Psoas muscle (tissue), 8 donors: ENCODE results near the gene PCYOX1L. TPM values are rescaled to one million over a fixed set of nuclear protein-coding genes. Genes with fewer than 3 reads are reported as not detected.

Experiments
- ATAC-seq, 4 donors: fragments of 200-7000 bp; cut with Tn5 transposase; one replicate each; pipeline ENCODE4 v1.9.1; 2020; ENCODE audit warnings: moderate library complexity in 3 of 4, mild to moderate bottlenecking in 2 of 4
- DNase-seq, 2 donors: peaks; one replicate each; pipeline ENCODE4 v3.0.0-alpha.2; 2020
- H3K27ac ChIP-seq: fragments of 200-600 bp; one replicate; pipeline ENCODE4 v1.8.0; 2022
- H3K27me3 ChIP-seq, 3 donors: fragments of 200-600 bp in 1 of 3; one replicate each; pipeline versions ENCODE4 v1.6.1 to v1.8.0; 2013 to 2022; ENCODE audit warnings: low read length in 2 of 3, mild to moderate bottlenecking in 2 of 3, moderate library complexity in 1 of 3; ENCODE audit not compliant: insufficient read depth in 3 of 3
- H3K36me3 ChIP-seq, 2 donors: fragments of 200-600 bp in 1 of 2; one replicate each; pipeline versions ENCODE4 v1.6.1 to v1.8.0; 2013 to 2022; ENCODE audit warnings: low read depth in 1 of 2, mild to moderate bottlenecking in 1 of 2, moderate library complexity in 1 of 2; ENCODE audit not compliant: insufficient read depth in 1 of 2
- H3K4me1 ChIP-seq: fragments of 200-600 bp; one replicate; pipeline ENCODE4 v1.8.0; 2022
- H3K4me3 ChIP-seq: fragments of 200-600 bp; one replicate; pipeline ENCODE4 v1.8.0; 2022; ENCODE audit warnings: mild to moderate bottlenecking
- H3K9me3 ChIP-seq: fragments of 200-600 bp; one replicate; pipeline ENCODE4 v1.8.0; 2022
- WGBS, 3 donors: extraction: QIAGEN DNeasy Blood & Tissue Kit; methylation state at CpG; one replicate each; pipeline versions ENCODE4 v1.1.6 to v1.1.7; 2013; 5-methylcytosine and 5-hydroxymethylcytosine counted together
- intact Hi-C, 2 donors: fragments of 100-400 bp; cut with DNase I; formaldehyde crosslinking; loops; one replicate each; pipeline versions ENCODE4 v1.11.0 to v1.14.2; 2022
- polyA plus RNA-seq, 3 donors: library from polyadenylated mRNA; stranded (reverse); fragments of 200-250 nt; gene quantifications; one replicate each; pipeline ENCODE4 v1.2.3, GENCODE V29; 2013
- total RNA-seq, 4 donors: library from RNA; stranded (reverse); fragmentation: NEBNext Ultra II Directional in 2 of 4; extraction: Animal tissue kit (Norgen Biotek cat#: 25700) in 2 of 4; gene quantifications; one replicate each; pipeline versions ENCODE4 v1.2.1 to v1.2.4, GENCODE V29; 2021 to 2023
- TF ChIP-seq, protein P1 (sequence below): fragments of 200-600 bp; IDR thresholded peaks from one replicate; pipeline ENCODE4 v1.8.0; 2022; ENCODE audit warnings: antibody characterized with exemption
- donor health status: healthy with polysubstance abuse.
- donor health status: DM: no; HTN: no; CAD: no; lungs with moderate emphysema.
- donor health status: Bipolar disorder and iron deficiency.
- donor health status: healthy.
- donor health status: DM: yes; HTN: yes; CAD: no.
- donor health status: DM: no; HTN: no; CAD: no.
- donor health status: DM: no; HTN: no; CAD: no.
- donor health status: DM: yes; HTN: yes; CAD: no.

The PCYOX1L gene
- total and polyA plus RNA-seq, 7 donors: 0.28 to 2.7 (median 0.70) TPM

DNA sequence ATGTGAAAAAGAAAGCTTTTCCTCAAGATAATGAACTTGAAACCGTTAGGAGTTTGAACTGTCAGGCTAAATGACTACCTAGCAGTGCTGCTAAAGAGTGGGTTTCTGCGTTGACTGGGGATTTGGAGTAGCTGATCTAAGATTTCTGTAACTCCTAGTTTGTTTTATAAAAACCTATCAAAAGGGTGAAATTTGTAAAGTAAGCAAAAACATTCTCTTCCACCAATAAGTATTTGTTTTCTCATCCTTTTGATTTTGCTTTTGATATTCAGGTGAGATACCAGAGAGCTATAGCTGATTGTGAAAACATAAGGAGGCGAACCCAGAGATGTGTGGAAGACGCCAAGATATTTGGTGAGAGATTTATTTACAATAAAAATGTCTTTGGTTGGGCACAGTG, 8.5 kb upstream of the PCYOX1L start:
- 83 to 94% (median 91%) methylated on average over 4 of the region's 4 CpGs for WGBS, 3 donors
- peaks cover 18 to 74% of the 10 kb centered on the region in 2 donors for H3K36me3 ChIP-seq
- ATAC-seq (no peak), DNase-seq (no peak)
- peaks cover 9% of the 10 kb centered on the region for H3K4me1 ChIP-seq
- no peaks in the 10 kb centered on the region for H3K27me3 ChIP-seq
- no peak overlapping the region for H3K4me3 ChIP-seq
- TF ChIP-seq, protein P1, sequence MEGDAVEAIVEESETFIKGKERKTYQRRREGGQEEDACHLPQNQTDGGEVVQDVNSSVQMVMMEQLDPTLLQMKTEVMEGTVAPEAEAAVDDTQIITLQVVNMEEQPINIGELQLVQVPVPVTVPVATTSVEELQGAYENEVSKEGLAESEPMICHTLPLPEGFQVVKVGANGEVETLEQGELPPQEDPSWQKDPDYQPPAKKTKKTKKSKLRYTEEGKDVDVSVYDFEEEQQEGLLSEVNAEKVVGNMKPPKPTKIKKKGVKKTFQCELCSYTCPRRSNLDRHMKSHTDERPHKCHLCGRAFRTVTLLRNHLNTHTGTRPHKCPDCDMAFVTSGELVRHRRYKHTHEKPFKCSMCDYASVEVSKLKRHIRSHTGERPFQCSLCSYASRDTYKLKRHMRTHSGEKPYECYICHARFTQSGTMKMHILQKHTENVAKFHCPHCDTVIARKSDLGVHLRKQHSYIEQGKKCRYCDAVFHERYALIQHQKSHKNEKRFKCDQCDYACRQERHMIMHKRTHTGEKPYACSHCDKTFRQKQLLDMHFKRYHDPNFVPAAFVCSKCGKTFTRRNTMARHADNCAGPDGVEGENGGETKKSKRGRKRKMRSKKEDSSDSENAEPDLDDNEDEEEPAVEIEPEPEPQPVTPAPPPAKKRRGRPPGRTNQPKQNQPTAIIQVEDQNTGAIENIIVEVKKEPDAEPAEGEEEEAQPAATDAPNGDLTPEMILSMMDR: no peak
- intact Hi-C loops: no loop called here
- no peak overlapping the region for H3K27ac ChIP-seq
- no peaks in the 10 kb centered on the region for H3K9me3 ChIP-seq

- 78 to 83% (median 81%) methylated on average over 4 of the region's 4 CpGs for WGBS, 3 donors
- ATAC-seq: no peak
- no peak for DNase-seq
Measured at GRCh38 chr5:149352169-149352568, 5.7 kb upstream of the PCYOX1L start.

DNA sequence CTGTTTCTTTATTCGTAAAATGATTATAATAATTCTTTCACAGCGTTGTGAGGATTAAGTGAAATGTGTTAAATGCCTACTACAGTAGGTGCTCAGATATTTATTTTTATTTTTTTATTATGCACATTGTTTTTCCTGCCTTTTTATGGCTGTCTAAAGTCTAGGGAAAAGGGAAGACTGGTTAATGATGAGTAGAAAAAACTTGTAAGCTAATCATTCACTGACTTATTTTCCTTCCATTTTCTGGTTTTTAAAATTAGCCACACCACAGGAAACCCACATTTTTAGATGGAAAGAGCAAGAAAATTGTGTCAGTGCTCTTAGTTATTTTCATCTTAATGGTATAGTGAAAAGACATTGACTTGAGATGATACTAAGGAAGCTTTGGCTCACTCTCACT, 3.9 kb upstream of the PCYOX1L start:
- DNase-seq: no peak
- TF ChIP-seq, protein P1: no peak
- Histone ChIP-seq H3K36me3 (peaks cover 18 to 72% of the 10 kb centered on the region in 2 donors), H3K4me3 (no peak overlapping the region), H3K27ac (no peak overlapping the region), H3K27me3 (no peaks in the 10 kb centered on the region), H3K9me3 (no peaks in the 10 kb centered on the region), H3K4me1 (peaks cover 4% of the 10 kb centered on the region)
- intact Hi-C loops: no loop called here
- 89 to 97% (median 91%) methylated on average over 2 of the region's 2 CpGs for WGBS, 3 donors
- ATAC-seq: no peak

More at GRCh38 chr5:149352169-149352568, 5.7 kb upstream of the PCYOX1L start:
- TF ChIP-seq, protein P1: no peak
- Histone ChIP-seq H3K27ac (no peak overlapping the region), H3K4me1 (peaks cover 2% of the 10 kb centered on the region), H3K9me3 (no peaks in the 10 kb centered on the region), H3K4me3 (no peak overlapping the region), H3K27me3 (no peaks in the 10 kb centered on the region), H3K36me3 (peaks cover 18 to 90% of the 10 kb centered on the region in 2 donors)
- intact Hi-C loops: no loop called here

DNA sequence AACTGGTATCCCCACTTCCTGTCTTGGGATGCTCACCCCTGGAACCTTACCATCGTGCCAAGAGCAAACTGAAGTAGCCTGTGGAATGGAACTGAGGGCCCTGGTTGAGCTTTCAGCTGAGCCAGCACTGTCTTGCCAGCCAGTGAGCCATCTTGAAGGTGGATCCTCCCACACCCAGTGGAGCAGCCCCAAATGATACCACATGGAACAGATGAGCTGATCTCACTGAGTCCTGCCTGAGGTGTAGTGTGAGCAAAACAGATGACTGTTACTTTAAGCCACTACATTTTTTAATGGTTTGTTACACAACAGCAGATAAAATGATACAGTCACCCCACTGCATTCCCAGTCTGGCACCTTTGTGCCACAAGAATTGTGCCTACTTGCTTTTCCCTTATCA, 2.2 kb upstream of the PCYOX1L start:
- no peak for ATAC-seq
- no peak for DNase-seq
- Histone ChIP-seq H3K36me3 (peaks cover 8 to 55% of the 10 kb centered on the region in 2 donors), H3K4me3 (no peak overlapping the region), H3K4me1 (peaks cover 4% of the 10 kb centered on the region), H3K9me3 (no peaks in the 10 kb centered on the region), H3K27ac (no peak overlapping the region), H3K27me3 (no peaks in the 10 kb centered on the region)
- 69 to 94% (median 93%) methylated on average over 1 of the region's 1 CpG for WGBS, 3 donors
- TF ChIP-seq, protein P1: no peak
- intact Hi-C loops: no loop called here

GRCh38 chr5:149356391-149356790, 1.5 kb upstream of the PCYOX1L start:
- no peak for ATAC-seq
- H3K36me3 ChIP-seq: peaks cover 3 to 48% of the 10 kb centered on the region in 2 donors
- WGBS, 3 donors: 96 to 97% (median 97%) methylated on average over 8 of the region's 8 CpGs
- TF ChIP-seq, protein P1: no peak
- no peaks in the 10 kb centered on the region for H3K9me3 ChIP-seq
- H3K4me3 ChIP-seq: no peak overlapping the region
- peaks cover 4% of the 10 kb centered on the region for H3K4me1 ChIP-seq
- no peak overlapping the region for H3K27ac ChIP-seq
- no peaks in the 10 kb centered on the region for H3K27me3 ChIP-seq
- DNase-seq: no peak
- intact Hi-C loops: no loop called here
